Effector CD4-positive, alpha-beta T cell (primary cell): Measurements from ENCODE around the gene FHIT.

Source experiments
- DNase-seq: peaks from one replicate; pipeline ENCODE4 v3.0.0-alpha.2; 2020

Gene FHIT

DNA sequence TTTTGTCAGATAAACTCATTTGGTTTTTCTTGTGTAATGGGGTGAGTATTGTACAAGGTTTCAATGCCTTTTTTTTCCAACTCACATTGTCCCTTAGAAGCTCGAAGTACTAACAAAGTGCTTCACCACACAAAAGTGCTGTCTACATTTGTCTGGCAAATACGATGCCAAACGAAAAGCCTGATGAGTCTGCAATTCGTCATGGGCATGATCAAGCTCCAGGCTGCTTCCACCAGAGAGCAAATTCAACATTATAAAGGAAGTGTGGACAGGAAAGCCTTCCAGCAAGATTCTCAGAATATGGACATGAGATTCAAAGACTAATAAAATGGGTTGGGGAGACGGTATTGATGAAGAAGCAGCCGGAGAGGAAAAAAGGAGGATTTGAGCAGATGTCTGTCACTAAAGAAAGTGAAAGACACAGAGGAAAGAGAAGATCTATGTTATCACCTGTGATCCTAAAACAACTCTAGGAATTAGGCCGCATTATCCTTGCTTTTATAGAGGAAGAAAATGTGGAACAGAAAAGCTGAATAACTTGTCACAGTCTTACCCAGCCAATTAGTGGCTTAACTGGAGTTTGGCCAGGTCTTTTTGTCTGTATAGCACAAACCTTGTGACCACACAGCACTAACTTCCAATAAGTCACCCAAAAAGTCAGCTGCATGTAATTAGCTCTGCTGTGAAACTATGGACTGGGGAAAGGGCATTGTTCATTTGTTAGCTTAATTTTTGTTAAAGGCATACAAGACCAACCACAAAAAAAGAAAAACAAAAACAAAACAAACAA, 494.8 kb downstream of the FHIT start:
- DNase-seq: no peak

GRCh38 chr3:60755094-60755493, 496.2 kb downstream of the FHIT start:
- DNase-seq: no peak

- DNase-seq: no peak
These were observed 496.6 kb downstream of the FHIT start for GRCh38 chr3:60754617-60755016.

- no peak for DNase-seq
These were observed 498.4 kb downstream of the FHIT start for GRCh38 chr3:60752809-60753208.

DNA sequence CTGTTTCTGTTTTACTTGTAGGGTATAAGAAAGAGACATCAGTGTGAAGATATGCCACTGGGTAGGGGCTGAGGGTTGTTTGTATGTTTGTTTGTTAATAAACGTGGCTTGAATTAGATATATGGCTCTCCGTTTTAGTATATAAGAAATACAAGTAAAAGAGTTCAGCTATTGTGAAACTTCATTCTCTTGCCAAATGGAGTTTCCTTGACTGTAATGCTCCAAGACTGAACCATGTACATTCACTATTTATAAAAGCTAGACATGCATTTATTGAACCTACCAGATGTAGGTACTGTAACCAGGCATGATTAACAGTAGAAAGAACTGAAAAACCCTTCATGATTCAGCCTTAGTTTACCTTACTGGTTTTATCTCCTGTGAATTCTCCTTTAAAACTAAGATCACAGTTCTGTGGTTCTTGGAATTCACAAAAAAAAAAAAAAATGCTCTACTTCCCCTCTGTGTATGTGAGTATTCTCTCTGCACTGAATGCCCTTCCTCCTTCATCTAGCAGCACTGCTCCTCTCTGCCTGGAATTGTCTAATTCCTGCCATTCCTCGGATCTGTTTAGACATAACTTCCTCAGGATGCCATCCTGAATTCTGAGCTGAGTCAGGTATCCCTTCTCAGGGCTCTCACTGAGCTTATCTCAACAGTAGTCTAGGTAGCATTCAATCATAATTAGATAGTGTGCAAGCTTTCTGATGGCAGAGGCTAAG, 504.4 kb downstream of the FHIT start:
- DNase-seq: no peak

DNA sequence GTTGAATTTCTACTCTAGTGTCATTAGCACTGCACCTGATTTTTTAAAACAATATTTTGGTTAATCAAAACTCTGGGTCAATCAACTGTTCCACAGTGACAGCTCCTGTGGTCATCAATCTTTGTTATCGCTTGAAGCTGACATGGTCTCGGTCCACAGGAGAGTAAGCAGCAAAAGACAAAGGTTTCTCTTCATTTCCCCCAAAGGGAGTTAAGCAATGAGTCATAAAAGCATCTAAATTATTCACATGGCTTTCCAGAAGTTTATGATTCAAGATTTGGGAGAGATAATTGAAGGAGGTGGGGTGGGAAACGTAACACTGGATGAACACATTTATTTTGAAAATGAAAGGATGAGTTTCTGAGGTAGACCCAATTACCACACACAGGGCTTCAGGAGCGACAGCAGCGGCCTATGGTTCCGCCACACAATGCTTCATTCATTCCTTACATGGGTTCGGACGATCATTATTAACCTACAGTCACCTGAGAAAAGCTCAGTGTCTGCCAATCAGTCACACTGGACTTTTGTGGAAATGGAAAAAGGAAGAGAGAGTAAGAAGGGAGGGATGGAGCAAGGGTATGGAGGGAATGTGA, 505.1 kb downstream of the FHIT start:
- no peak for DNase-seq

DNA sequence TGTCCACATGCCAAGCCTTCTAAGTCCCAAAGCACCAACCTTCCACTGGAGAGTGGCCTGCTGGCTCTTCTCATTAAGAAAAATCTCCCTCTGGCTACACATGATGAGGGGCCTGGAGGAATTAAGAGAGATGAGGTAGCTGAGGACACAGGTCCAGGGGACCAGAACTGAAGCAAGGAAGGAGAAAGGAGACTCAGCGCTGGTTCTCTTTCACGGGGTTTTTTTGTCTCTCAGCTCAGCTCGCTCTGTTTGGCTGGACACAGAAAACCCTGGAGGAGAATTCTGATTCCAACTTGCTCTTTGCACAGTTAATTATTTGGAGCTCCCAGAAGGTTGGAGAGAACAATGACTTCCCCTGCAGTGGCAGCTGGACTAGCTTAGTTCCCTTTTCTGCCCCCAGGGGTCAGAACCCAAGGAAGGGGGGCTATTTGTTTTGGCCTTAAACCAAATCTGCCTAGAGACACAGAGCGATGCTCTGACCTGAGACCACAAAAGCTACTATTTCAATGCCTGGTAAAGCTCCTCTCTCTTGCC, 507.6 kb downstream of the FHIT start:
- DNase-seq: no peak

DNA sequence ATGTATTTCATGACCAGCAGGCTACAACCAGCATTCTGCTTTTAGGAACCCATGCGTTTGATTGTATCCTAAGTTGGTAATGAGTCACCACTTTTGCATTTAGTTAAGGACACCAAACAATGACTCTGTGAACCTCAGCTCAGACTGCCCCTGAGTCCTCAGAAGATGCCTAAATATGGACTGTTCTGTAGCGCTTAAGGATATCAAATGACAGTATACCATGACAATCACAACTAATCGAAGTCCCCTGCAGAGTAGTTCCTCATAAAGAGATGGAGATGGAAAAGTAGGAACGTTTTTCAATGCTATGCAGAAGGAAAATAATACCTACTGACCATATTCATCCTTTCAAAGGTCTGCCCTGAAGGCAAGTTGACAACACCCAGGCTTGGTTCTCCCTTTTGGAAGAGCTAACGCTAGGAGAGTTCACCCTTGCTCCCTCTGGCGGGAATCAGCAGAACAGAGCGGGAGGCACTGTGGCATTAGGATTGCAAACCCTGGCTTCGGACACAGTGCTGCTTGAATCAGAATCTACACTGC, 508.6 kb downstream of the FHIT start:
- no peak for DNase-seq

- DNase-seq: no peak
These were observed 513.4 kb downstream of the FHIT start for GRCh38 chr3:60737633-60738399.

GRCh38 chr3:60730371-60730770, 520.9 kb downstream of the FHIT start:
- no peak for DNase-seq

DNA sequence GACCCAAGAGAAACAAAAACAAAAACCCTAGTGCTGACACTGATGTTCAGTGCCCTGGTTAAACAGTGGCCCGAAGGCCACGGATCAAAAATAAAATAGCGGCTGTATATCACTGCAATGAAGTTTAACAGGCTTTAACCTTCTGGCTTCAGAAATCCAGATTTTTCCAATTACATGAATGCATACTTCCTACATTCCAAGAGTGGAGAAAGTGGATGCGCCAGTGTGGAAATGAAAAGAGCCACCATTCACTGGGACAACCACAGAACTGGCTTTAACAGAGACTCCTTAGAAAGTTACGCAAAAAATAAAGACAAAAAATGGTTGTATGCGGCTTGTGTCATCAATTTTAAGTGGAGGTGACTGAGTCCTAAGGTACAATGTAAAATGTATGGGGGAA, 522.2 kb downstream of the FHIT start:
- DNase-seq: no peak

GRCh38 chr3:60728006-60728405, 523.2 kb downstream of the FHIT start:
- no peak for DNase-seq

DNA sequence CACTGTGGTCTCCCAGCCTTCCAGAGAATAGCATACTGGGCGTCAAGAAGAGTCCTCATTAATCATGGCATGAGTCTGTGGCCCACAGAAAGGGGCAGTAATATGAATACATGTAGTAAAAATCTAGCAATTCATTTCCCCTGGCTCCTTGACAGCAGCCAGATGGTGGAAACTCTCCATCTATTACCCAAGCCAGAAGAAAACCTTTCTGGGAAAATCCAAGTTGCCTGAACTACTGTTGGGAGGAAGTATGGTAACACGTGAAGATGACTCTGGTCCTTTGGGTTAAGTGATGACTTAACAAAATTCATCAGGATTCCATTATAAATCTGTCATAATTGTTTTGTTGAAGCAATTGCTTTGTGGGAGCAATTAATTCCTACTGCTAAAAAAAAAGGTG, 530.5 kb downstream of the FHIT start:
- DNase-seq: no peak

GRCh38 chr3:60716573-60716972, 534.7 kb downstream of the FHIT start:
- DNase-seq: no peak

DNA sequence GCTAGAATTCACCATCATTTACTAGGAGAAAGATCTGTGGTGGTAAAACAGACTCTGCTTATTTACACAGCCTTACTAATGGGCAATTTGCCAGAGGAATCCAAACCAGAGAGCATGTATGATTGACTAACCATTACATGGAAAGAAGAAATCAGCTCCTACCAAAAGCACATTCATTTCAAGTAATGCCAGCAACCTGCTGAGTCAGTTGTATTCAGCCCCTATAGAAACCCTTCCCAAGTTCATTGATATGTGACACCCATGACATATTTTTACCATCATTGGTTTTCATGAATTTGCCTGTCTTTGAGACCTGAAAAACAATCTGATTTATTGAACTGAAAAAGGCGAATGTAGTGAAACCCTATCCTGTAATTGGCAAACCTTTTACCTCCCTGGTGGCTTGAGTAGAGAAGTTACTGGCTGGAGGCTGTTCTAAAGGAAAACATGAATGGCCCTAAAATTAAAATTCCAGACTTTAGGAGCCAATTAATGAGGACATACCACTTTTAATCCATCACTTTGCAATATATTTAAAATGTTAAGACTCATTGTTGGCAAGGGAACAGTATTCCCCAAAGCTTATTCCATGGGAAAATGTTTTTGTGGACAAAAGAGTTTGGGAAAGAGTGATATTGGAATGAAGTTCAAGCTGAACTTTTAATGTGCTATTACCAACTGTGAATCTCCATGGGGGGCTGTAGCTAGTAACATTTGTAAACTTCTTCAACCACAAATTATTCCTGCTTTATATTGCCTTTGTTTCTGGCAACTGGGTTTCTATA, 542.9 kb downstream of the FHIT start:
- DNase-seq: no peak

DNA sequence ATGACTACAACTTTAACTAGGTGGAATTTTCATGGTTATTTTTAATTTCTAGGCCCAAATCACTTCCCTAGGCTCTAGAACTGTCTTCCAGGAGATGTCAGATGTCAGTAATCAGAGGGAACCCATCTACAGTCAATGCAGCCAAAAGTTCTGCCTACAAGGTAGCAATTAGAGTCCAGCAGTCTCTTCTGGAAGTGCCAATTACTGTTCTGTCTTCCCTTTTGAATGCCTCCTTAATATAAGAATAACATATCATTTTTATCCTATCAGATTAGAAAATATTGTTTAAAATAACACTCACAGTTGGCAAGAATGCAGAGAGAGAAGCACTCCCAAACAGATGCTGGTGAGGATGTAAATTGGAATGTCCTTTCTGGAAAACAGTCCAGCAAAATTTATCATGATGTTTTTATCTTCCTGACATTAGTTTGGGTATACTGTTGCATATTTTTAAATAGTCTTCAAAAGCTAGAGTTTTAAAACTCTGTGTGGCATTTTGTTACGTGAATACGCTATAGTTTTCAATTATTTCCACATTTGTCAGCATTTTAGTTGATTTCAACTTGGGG, 543.7 kb downstream of the FHIT start:
- DNase-seq: no peak

DNA sequence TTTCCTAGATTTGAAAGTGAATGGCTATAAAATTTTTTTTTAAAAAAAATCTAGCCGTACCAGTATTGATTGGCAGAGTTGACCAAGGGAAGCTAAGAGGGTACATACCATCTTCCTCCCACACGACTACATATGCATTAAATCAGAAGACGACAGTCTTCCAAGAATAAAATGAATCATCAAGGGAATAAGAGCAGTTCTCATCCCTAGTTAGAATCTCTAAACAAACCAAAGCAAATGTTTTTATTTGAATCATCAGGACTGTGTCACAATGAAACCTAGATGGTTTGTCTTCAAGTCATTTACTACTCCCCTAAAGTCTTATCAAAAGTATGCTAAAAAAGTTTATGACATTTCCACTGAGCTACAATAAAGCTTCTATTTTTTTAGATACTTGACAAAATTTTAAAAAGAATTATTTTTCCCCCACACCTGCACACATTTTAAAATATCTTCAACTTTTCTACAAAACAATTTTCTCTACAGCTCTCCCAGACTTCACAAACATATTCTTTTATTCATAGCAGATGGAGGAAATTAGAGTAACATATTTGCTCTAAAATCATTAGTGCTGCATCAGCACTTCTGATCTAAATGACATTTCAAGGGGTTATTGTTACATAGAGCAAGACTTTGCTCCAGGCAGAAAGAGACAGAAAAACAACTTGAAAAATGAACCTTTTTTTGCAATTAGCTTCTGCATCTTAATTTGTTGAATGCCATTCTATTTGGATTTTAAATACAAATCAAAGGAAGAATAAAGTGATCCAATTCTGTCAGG, 547.1 kb downstream of the FHIT start:
- no peak for DNase-seq

- DNase-seq: no peak
These were observed 548.2 kb downstream of the FHIT start for GRCh38 chr3:60703008-60703407.

GRCh38 chr3:60698117-60698516, 553.1 kb downstream of the FHIT start:
- DNase-seq: no peak

- no peak for DNase-seq
These were observed 554.1 kb downstream of the FHIT start for GRCh38 chr3:60697132-60697531.
